Left lung (tissue), 10 donors: ENCODE data around the gene DTX3. TPM values are rescaled to one million over a fixed set of nuclear protein-coding genes. Genes with fewer than 3 reads are reported as not detected.

ENCODE experiments used
- ATAC-seq: fragments of 200-7000 bp; cut with Tn5 transposase; one replicate; pipeline ENCODE4 v1.9.1; 2020; ENCODE audit warnings: moderate library complexity
- DNase-seq, 4 donors: peaks; one replicate each; pipeline ENCODE4 v3.0.0-alpha.2; 2013 to 2020
- H3K27ac ChIP-seq, 2 donors: fragments of 200-600 bp; sonication (generic) in 1 of 2; one replicate each; pipeline versions ENCODE4 v1.5.0 to v1.8.0; 2020 to 2021
- H3K27me3 ChIP-seq, 2 donors: fragments of 200-600 bp; sonication (generic) in 1 of 2; one replicate each; pipeline versions ENCODE4 v1.5.0 to v1.8.0; 2020 to 2021
- H3K36me3 ChIP-seq, 2 donors: fragments of 200-600 bp; sonication (generic) in 1 of 2; one replicate each; pipeline versions ENCODE4 v1.5.0 to v1.8.0; 2020 to 2021
- H3K4me1 ChIP-seq, 2 donors: fragments of 200-600 bp; one replicate each; pipeline ENCODE4 v1.8.0; 2021
- H3K4me3 ChIP-seq, 2 donors: fragments of 200-600 bp; sonication (generic) in 1 of 2; one replicate each; pipeline versions ENCODE4 v1.5.0 to v1.8.0; 2020 to 2021; ENCODE audit warnings: mild to moderate bottlenecking in 1 of 2
- H3K9me3 ChIP-seq, 2 donors: fragments of 200-600 bp; sonication (generic) in 1 of 2; one replicate each; pipeline versions ENCODE4 v1.5.0 to v1.8.0; 2020 to 2021
- intact Hi-C, 2 donors: fragments of 100-400 bp; cut with DNase I; formaldehyde crosslinking; loops; one replicate each; pipeline versions ENCODE4 v1.11.2 to v1.14.2; 2022
- polyA plus RNA-seq, 6 donors: library from polyadenylated mRNA; unstranded; fragments of 120-200 nt; gene quantifications; one replicate each; pipeline ENCODE4 v1.2.1, GENCODE V29; 2013; ENCODE audit not compliant: insufficient read length in 6 of 6
- total RNA-seq, 2 donors: library from RNA; stranded (reverse); fragmentation: NEBNext Ultra II Directional; extraction: Animal tissue kit (Norgen Biotek cat#: 25700); gene quantifications; one replicate each; pipeline ENCODE4 v1.2.1, GENCODE V29; 2021
- TF ChIP-seq, protein P1 (sequence below), 2 donors: fragments of 200-600 bp; sonication (generic) in 1 of 2; IDR thresholded peaks; one replicate each; pipeline versions ENCODE4 v1.5.0 to v1.8.0; 2021; ENCODE audit warnings: antibody characterized with exemption in 2 of 2
- donor health status: DM: no; HTN: yes; CAD: no.
- donor health status: DM: no; HTN: no; CAD: no.

The DTX3 gene
- total and polyA plus RNA-seq, 8 donors = 20.1 to 64.8 (median 54.4) TPM

DNA sequence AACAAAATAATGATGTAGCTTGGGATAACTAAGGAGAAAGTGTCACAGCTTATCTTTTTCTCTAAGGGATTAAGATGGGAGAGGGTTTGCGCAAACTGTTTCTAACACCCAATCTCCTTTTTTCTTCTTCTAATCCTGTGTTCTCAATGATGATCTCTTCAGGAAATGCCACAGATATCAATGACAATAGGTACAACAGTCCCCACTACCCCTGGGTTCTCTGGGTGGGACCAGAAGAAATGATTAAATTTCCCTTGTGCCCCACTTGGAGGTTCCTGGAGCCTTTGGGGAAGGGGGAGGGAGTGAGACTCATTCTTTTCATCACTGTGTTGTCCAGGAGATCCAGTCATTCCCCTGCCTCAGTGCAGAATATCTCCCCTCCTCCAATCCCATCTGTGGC lies 22.2 kb upstream of the DTX3 start:
- Histone ChIP-seq H3K27me3 (peaks cover 0 to 35% of the 10 kb centered on the region in 2 donors), H3K4me1 (peaks cover 0 to 6% of the 10 kb centered on the region in 2 donors), H3K4me3 (no peak overlapping the region), H3K36me3 (no peaks in the 10 kb centered on the region), H3K9me3 (no peaks in the 10 kb centered on the region), H3K27ac (no peak overlapping the region)
- intact Hi-C loops = loop anchor here in 1 of 2 donors (2.0 kb wide), 1 partner anchor 40 kb away; no protein-coding TSS in a partner anchor
- DNase-seq (no peak), ATAC-seq (no peak)
- TF ChIP-seq, protein P1, sequence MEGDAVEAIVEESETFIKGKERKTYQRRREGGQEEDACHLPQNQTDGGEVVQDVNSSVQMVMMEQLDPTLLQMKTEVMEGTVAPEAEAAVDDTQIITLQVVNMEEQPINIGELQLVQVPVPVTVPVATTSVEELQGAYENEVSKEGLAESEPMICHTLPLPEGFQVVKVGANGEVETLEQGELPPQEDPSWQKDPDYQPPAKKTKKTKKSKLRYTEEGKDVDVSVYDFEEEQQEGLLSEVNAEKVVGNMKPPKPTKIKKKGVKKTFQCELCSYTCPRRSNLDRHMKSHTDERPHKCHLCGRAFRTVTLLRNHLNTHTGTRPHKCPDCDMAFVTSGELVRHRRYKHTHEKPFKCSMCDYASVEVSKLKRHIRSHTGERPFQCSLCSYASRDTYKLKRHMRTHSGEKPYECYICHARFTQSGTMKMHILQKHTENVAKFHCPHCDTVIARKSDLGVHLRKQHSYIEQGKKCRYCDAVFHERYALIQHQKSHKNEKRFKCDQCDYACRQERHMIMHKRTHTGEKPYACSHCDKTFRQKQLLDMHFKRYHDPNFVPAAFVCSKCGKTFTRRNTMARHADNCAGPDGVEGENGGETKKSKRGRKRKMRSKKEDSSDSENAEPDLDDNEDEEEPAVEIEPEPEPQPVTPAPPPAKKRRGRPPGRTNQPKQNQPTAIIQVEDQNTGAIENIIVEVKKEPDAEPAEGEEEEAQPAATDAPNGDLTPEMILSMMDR (IDR thresholded peaks at IDR 0.05) = no peak

DNA sequence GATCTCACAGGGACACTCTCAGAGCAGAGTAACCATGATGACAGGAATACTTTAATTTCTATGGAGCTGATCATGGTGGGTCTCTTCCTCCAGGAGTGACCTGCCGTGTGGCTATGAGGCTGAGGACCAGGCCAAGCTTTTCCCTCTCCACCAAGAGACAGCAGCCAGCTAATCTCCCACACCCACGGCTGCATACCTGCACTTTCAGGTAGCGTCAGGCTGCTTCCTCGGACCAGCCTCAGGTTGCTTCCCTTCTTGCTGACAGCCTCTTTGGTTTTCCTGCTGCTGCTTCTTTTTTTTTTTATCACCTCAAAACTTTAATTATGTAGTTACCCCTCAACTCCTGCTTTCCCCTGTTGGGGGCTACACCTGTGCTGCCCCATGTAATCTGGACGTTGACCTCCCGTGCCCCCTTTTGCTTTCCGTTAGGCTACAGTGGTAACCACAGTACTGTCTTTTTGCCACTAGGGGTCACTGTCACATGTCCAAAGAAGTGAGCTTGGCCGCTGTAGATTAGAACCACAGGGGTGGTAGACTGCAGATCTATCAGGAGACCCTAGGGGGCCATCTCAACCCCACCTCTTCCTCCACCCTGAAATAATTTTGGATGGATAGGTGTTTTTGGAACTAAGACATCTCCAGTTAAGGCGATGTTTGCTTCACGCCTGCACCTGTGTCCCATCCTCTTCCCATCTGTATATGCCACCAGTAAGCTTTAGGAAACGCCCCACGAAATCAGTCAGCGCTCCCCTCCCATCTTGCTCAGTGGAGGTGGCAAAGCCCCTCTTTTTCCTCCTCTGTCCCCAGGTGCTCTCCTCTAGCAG lies 21.4 kb upstream of the DTX3 start:
- Histone ChIP-seq H3K27ac (no peak overlapping the region), H3K36me3 (no peaks in the 10 kb centered on the region), H3K4me1 (peaks cover 0 to 6% of the 10 kb centered on the region in 2 donors), H3K9me3 (no peaks in the 10 kb centered on the region), H3K27me3 (peaks cover 0 to 43% of the 10 kb centered on the region in 2 donors), H3K4me3 (no peak overlapping the region)
- TF ChIP-seq, protein P1 (IDR thresholded peaks at IDR 0.05) = peak; percentile 94 to 98
- intact Hi-C loops = loop anchor here in 1 of 2 donors (2.0 kb wide), 1 partner anchor 40 kb away; no protein-coding TSS in a partner anchor
- DNase-seq (peak in 3 of 4 donors; percentile 44 to 85 (median 62)), ATAC-seq (peak; percentile 99)

DNA sequence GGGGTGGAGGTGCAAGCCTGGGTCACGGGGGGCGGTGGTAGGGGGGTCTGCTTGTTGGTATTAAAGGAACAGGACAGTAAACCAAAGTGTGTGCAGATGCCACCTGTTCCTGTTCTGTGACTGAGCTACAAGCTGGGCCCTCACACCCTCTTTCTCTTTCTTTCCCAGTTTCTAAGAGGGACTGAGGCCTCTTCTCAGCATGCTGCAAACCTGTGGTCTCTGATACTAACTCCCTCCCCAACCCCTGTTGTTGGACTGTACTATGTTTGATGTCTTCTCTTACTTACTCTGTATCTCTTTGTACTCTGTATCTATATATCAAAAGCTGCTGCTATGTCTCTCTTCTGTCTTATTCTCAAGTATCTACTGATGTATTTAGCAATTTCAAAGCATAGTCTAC lies 20.6 kb upstream of the DTX3 start:
- ATAC-seq (no peak), DNase-seq (no peak)
- TF ChIP-seq, protein P1 (IDR thresholded peaks at IDR 0.05) = no peak
- H3K4me1 ChIP-seq = peaks cover 0 to 6% of the 10 kb centered on the region in 2 donors
- H3K27ac ChIP-seq = no peak overlapping the region
- peaks cover 0 to 43% of the 10 kb centered on the region in 2 donors for H3K27me3 ChIP-seq
- no peaks in the 10 kb centered on the region for H3K36me3 ChIP-seq
- intact Hi-C loops = no loop called here
- no peak overlapping the region for H3K4me3 ChIP-seq
- H3K9me3 ChIP-seq = no peaks in the 10 kb centered on the region

DNA sequence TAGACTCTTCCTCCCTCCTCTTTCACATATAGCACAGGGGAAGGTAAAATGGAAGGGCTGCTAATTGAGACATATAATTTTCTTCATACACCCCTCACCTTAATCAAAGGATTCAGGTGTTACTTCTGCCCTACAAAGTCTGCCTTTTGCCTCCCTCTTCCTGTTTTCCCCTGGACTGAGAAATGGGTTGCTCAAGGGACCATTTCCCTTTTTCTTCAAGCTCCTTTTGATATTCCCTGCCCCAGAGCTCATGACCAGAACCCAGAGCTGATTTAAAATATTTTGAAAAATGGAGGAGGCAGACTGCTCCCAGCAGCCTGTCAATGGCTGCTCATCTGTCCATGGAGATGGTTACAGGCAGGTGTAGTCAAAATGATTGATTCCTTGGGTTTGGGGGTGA lies 19.9 kb upstream of the DTX3 start:
- H3K27ac ChIP-seq = no peak overlapping the region
- H3K27me3 ChIP-seq = peaks cover 0 to 43% of the 10 kb centered on the region in 2 donors
- intact Hi-C loops = no loop called here
- ATAC-seq (no peak), DNase-seq (no peak)
- H3K4me3 ChIP-seq = no peak overlapping the region
- TF ChIP-seq, protein P1 (IDR thresholded peaks at IDR 0.05) = no peak
- peaks cover 0 to 6% of the 10 kb centered on the region in 2 donors for H3K4me1 ChIP-seq
- no peaks in the 10 kb centered on the region for H3K36me3 ChIP-seq
- no peaks in the 10 kb centered on the region for H3K9me3 ChIP-seq

DNA sequence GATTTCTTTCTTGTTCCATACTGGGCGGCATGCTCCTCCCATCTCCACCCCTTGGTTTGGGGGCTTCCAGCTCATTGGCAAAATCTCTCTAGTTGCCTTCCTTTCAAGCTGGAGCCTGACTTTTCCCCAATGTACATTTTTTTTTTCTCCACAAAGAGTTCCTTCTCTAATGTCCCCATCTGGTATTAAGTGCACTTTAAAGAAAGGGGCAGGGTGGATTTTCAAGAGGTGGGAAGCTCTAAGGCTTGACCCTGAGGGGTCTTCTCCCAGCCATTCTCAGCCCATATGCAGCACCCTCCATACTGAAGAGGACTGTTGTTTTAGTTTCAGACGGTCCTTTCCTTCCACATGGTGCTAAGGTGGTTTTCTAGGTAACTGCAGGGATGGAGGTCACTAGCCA lies 19.5 kb upstream of the DTX3 start:
- TF ChIP-seq, protein P1 (IDR thresholded peaks at IDR 0.05) = no peak
- Histone ChIP-seq H3K4me1 (peaks cover 0 to 7% of the 10 kb centered on the region in 2 donors), H3K4me3 (no peak overlapping the region), H3K9me3 (no peaks in the 10 kb centered on the region), H3K27me3 (peaks cover 0 to 43% of the 10 kb centered on the region in 2 donors), H3K27ac (no peak overlapping the region), H3K36me3 (no peaks in the 10 kb centered on the region)
- intact Hi-C loops = no loop called here
- DNase-seq (no peak), ATAC-seq (no peak)
